Measurements from ENCODE around the gene TRIM25.

The TRIM25 gene

DNA sequence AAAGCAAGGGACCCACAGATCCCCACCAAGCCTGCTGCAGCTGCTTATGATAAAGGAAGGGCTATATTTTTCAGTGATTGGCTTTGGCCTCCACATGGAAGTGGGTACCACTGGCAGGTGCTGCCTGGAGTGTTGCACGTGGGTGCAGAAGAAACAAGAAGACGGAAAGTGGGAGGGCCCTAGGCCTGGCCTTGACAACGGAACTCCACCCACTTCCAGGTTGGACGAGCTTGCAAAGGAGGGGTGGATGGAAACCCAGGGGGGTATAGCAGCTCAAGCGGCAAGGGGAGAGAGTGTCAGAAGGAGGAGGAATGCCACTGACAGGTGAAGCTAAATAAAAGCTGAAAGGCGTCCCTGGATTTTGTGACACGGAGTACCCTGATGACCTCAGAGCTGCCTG, 20.3 kb downstream of the TRIM25 start:
- DNase-seq, result no peak

DNA sequence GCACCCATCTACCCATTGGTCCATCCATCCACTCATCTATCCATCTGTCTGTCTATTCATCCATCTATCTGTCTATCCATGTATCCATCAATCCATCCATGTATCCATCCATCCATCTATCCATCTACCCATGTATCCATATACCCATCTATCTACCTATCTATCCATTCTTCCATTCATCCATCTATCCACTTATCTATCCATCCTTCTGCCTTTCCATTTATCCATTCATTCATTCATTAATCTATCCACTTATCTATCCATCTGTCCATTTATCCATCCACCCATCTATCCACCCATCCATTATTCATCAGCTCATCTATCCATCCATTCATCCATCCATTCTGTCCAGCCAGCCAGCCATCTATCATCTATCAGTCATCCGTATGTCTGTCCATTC, 21.5 kb downstream of the TRIM25 start:
- DNase-seq, result no peak

DNA sequence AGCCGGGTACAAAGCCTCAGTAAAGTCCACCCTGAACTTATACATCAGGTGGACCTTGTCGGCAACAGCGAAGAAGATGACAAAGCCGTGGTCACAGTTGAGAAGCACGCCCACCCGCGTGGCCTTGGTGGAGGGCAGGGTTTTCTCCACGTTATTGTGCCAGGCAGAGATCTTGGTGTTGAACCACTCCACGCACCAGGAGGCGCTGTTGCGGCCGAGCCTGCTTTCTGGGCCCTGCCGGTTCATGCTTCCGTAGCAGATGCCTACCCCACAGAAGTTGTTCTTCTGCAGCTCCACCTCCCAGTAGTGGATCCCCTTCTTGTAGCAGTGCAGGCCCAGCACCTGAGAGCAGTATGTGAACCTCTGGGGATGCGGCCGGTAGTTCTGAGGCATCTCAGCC, 22.1 kb downstream of the TRIM25 start:
- DNase-seq, result peak; percentile 36

DNA sequence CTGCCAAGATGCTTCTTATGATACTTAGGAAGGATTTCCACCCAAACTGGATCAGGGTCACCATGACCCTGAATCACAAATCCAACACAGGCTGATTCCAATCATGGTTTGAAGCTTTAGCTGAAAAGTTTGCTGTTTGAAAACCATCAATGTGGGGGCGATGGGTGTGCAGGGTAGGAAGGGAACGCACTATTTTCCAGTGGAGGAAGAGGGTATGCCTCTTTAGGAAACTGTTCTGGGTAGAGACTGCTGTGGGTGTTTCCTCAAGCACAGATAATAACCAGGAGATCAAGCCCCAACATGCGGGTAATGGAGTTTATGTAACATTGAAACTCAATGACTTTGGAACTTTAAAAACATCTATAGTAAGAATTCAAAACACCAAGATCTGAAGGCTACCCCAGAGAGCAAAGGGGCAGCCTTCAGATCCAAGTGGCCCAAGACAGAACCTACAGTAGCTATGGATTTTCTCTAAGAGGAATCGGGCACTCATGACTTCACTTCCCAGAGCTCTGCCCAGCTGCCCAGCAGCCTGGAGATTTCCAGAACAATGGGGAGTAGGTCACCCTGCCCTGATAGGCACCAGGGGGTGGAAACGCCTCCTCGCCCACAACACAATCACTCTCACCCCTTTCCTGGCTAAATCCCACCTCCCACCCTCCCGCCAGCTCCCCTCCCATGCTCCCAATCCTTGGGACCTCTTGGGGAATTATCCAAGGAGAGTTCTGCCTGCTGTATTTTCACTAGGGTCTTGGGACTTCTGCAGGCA, 22.8 kb downstream of the TRIM25 start:
- DNase-seq, result no peak

DNA sequence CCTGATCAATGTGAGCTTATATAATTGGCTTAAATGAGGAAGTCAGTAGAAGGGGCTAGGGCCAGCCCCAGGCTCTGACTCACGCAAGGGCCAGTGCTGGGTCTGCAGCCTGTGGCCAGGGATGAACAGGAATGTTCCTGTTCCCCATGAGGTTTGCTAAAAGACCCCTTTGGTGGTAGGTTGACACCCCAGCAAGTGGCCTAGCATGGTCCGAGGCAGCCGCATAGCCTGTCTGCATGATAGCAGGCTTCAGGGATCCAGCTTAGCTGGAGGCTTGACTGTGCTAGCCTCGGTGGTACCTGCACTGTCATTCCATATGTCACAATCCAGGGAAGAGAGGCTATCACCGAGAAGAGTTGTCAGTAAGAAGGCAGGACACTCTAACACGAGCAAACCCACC, 23.5 kb downstream of the TRIM25 start:
- no peak for DNase-seq

DNA sequence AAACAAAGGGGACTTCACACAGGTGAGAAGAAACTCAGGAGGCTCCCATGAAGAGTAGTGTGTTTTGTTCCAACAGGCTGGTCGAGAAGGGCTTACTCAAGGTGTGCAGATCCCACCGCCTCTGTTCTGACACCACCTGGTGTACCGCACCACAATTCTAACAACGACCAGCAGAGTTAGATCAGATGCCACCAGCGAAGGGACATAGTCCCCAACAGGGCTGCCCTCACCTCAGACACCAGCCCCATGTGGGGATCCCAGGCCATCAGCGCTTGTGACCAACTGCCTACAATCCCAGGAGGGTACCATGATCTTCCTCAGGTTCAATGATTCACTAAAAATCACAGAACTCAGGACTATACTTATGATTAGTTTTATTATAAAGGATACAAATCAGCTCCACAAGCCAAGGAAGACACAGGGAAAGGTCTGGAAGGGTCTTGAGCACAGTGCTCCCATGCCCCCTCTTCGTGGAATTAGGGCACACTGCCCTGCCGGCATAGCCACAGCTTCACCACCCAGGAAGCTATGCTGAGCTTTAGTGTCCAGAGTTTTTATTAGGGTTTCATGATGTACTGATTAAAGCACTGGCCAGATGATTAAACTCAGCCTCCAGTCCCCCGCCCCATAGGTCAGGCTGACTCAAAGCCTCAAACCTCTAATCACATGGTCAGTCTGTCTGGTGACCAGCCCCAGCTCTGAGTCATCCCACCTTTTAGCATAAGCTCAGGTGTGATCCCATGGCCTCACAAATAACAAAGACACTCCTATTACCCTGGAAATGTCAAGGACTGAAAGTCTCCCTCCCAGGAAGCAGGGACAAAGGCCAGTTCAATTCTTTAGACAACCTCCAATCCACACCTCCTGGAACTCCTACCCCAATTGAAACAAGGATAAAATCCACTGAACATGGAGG, 26.0 kb downstream of the TRIM25 start:
- no peak for DNase-seq

DNA sequence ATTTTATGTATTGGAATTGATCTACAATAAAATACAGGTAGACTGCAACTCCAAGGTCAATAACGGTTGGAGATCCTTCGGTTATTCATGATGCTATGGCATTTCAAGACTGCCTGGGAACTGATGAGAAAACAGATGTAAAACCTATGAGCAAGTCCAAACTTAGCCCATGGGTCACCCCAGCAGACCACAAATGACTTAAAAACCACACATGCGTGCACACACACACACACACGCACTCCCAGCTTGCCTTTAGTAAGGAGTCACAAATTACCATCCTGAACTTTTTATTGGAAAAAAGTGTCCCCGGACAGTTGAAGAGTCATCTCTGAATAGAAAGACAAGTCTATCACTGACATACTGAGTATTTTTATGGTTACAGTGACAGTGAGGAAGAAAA, 26.7 kb downstream of the TRIM25 start:
- DNase-seq, result no peak

DNA sequence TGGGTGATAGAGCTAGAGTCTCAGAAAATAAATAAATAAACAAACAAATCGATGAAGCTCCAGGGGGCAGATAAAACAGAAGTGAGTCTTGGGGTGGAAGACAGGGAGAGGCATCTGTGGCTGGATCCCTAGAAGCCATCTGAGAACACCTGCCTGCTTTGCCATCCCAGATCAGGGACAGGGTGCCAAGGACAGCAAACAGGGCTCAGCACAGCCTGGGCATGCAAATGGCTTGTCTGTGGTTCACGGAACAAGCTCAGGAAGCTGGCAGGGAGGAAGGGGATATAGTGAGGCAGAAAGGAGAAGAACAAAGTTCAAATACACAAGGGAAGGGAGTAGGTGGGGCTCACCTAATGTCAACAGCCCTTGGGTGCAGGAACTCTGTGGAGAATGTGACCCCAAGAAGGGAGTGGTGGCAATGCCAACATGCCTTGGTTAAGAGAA, 27.5 kb downstream of the TRIM25 start:
- no peak for DNase-seq

DNA sequence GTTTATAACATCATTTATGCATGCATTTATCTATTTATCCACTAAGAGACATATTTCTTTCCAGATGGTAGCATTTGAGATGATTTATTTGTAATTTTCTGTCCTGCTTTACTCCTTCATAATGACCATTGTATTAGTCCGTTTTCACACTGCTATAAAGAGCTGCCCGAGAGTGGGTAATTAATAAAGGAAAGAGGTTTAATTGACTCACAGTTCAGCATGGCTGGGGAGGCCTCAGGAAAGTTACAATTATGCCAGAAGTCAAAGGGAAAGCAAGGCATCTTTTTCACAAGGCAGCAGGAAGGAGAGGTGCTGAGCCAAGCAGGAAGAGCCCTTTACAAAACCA, 28.6 kb downstream of the TRIM25 start:
- DNase-seq, result no peak

DNA sequence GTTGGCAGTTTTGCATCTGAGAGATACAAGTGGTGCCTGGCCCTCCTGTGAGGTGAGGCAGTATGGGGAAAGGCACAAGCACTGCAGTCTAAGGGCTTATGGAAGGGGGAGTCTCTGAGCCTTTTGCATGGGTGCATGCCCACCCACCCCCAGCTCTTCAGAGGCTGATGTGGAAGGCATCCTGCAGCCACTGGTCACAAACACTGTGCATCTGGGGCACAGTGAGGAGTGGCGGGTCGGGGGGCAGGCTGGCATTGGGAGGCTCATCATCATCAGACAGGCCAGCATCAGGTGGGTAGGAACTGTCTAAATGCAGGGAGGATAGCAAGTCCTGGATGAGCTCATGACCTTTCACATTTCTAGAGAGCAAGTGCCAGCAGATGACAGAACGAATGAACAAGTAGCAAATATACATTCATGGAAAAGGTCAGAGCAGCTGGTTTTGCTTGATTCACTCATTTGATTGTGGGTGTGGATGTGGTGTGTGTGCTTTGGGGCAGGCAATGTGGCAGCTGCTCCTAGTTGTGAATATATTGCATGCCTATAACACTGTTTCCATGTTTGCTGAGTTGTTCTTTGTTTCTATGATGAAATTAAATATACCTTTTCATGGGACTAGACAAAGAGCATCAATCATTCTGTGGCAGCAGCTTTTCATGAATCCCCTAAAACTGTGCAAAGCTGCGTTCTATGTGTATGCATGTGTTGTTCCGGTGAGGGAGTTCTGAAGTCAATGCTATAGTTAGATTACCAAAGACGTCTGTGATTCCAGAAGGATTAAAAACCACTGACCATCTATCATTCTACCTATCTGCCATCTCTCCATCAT, 29.2 kb downstream of the TRIM25 start:
- no peak for DNase-seq

DNA sequence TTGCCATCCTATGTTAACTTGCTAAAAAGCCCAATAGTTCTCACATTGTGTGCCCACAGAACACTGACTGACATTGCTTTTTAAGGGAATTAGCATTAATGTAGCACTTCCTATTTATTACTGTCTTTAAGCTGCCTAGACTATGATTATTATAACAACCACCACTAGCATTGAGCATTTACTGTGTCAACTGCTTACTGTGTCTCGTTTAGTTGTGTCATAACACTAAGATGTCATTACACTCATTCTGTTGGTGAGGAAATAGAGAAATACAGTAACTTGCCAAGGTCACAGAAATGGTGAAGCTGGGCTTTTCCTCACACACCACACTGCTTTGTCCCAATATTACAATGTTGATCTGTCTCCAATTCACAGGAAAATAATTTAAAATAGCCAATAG, 30.2 kb downstream of the TRIM25 start:
- DNase-seq, result no peak

DNA sequence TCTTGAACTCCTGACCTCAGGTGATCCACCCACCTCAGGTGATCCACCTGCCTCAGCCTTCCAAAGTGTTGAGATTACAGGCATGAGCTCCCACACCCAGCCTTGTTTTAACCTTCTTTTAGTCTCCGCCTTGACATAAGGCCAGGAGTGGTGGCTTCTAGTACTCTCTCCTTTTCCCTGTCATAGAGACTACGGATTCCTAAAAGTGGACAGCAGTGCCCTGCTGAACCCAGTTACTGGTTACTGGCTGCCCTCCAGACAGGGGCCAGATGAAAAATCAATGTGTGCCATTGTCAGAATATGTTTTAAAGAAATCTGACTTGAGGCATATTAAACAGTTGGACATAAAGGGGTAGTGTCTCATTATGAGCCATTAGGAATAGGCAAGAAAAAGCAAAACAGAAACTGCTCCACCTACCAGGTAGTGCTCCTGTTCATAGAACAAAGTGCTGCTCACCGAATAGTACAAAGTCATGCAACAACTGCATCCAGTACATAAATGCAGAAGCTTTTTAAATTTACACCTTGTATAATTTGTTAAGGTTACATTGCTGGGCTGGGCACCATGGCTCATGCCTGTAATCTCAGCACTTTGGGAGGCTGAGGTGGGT, 32.1 kb downstream of the TRIM25 start:
- no peak for DNase-seq

DNA sequence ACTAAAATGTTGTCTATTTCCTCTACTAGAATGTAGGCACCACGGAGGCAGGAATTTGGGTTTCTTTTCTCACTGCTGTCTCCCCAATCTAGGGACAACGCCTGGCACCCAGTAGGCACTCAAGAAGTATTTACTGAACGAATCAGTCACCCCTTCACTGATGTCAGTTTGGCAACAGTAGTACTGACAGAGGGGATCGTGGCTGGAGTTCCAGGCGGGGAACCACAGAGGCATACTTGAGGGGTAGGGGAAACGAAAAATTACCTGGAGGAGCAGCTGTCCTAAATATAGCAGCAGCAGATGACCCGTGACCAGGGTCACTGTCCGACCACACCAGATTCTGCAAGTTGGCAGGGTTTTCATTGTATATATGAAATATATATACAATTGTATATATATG, 33.3 kb downstream of the TRIM25 start:
- no peak for DNase-seq

DNA sequence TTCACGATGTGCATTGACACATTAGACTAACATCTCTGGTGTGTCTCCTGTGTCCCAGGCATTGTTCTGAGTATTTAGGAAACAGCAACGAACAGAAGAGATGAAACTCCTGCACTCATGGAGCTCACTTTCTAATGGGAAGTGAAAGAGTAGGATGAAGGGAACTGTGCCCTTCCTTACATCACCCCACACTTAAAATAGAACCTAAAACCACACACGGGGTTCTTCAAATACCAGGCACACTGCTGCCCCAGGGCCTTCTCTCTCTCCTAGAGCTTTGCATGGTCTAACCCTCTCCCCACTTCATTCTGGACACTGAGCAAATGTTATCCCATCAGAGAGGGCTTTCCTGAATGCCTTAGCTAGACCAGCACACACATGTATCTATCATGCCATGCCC, 33.7 kb downstream of the TRIM25 start:
- DNase-seq, result no peak

DNA sequence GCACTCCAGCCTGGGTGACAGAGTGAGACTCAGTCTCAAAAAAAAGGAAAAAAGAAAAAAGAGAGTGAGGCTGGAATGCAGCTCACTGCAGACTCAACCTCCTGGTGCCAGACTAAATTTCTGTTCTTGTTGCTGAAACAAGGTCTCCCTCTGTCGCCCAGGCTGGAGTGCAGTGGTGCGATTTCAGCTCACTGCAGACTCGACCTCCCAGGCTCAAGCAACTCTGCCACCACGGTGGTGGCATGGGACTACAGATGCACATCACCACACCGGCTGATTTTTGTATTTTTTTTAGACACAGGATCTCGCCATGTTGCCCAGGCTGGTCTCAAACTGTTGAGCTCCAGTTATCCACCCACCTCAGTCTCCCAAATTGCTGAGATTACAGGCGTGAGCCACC, 34.6 kb downstream of the TRIM25 start:
- DNase-seq, result no peak

DNA sequence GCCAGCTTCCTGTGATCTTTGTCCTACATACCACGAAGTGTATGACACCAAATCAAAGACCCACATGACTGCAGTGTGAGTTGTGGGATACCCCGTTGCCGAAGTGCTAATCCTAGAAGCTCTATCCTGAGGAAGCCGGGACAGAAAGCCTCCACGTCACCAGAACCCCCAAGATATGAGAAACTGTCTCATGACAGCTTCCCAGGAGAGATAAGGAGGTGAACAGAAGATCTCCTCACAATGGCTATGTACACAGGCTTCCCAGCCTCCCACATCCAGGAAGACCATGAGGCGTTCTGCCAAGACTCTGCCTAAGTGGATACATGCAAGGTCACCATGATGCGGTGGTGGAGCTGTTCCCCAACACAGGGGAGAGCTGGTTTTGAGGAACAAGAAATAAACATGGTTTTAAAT, 37.1 kb downstream of the TRIM25 start:
- no peak for DNase-seq

DNA sequence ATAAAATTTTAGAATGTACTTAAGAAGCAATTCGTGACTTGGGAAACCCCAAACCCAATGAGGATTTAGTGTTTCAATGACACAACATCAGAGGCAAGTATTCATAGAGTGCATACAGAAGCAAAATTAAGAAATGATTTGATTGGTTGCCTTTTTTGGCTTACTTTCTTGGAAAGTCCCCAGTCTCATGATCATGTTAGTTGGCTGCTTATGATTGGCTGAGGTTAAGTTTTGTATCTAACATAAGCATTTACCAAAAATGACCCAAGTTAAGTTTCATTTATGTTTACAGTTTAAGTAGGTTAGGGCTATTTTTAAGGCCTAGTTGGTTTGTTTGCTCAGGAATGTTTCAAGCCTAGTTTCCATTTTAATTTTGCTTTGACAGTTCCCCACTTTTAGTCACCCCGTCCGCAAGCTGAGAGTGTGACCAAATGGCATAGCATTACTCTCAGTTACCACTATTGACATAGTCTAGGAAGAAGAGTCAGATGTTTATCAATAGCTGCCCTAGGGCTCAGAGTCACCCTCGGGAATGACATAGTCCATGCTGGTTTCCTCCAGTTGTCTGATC, 43.7 kb downstream of the TRIM25 start:
- DNase-seq, result no peak

DNA sequence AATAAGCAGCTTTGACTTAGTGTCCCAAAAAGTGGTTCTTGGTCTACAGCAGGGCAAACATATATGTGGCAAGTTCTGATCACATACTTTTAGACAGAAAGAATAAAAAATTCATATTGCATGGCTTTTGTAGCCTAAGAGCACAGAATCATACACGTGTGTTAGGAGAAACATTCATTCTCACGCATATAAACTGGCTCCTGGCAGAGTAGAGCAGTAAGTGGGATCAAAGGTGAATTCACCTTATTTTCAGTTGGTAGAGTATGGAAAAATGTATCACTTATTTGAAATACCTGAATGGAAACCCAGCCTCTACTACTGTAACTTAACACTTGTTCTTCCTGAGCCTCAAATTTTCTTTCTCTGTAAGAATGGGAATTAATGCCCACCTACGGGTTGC, 45.1 kb downstream of the TRIM25 start:
- DNase-seq, result no peak

DNA sequence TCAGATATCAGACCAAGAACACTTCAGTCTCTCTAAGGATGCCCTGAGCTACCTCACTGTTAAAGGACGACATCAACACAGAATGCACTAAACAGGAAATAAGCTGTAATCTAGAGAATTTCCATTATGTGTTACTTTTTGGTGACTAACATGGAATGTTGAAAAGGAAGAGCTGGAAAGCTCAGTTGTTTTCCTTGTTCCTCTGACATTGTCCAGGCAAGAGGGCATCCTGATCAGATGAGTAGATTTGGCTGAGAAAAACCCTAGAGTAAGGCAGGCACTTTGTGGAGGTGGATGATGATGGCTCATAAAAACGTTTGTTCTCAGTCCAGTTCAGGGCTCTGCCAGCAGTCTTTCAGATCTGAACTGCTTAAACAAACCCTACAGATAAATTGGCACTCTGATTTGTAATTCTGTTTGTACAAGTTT, 45.9 kb downstream of the TRIM25 start:
- DNase-seq, result no peak

DNA sequence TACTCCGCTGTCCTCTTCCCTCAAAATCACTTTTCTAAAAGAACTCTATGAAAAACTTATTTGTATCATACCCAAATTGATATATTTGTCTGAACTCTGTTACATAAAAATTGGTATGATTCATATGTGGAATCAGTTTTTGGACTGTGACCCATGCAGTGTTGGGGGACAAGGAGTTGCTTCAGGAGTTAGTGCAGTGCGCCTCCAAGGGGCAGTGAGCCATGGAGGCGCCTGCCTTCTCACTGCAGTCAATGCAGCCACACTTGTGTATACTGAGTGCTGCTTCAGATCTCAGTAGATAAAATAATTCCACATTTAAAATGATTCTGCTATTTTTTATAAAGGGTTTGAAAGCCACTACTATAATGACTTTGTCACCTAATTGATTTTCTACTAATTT, 47.4 kb downstream of the TRIM25 start:
- no peak for DNase-seq

DNA sequence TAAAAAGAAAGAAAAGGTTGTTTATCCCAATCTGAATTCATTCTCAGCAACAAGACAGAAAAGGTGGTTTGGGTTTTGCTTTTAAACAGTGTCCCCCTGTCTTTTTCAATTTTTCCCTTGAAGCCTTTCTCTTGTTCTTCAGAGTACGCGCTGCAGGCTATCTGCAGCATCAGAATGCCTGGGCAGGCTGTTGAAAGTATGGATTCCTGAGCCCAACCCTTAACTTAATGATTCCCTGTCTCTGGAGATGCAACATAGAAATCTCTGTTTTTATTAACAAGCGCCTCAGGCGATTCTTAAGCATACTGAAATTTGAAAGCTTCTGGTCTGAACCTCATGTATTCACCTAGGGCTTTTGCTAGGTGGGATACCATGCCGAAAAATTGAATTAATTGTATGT, 47.8 kb downstream of the TRIM25 start:
- DNase-seq, result no peak

DNA sequence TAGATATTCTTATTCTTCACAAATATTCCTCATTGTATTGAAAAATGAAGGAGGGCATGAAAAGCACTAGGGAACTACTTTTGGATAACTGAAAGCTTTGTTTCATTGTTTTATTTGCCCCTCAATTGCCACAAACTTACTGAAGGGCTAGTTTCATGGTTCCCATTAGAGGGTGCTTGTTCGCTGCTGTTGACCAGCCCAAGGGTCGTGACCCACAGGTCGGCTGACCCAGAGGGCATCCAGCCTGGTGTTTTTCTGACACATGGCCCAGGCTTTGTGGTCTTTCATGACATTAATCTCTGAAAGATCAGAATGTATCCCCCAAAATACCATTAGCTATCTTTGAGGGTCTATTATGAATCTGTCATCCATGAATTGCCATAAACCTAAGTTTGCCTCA, 49.9 kb downstream of the TRIM25 start:
- no peak for DNase-seq

DNA sequence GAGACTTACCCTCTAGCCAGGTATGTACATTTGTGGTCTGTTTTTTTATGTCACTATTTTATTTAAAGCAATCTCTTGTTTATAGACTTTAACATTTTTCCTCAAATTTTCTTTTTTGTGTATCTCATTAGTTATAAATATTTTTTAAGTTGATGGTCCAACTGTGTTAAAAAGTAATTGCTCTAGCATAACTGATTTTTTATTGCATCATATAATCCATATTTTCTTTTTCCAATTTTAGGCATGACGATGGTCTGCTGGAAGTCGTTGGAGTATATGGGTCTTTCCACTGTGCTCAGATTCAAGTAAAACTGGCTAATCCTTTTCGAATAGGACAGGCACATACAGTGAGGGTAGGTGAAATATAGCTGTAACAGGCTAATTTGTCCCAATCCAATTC, 52.0 kb downstream of the TRIM25 start:
- DNase-seq, result no peak

Measured in activated T-cell treated with anti-CD3 and anti-CD28 coated beads for 4 hours (primary cell).